CD4-positive, alpha-beta memory T cell (primary cell): ENCODE measurements around the gene METTL24. TPM values are rescaled to one million over a fixed set of nuclear protein-coding genes. Genes with fewer than 3 reads are reported as not detected.
A peak's percentile ranks its signal among the peaks of the same experiment; 100 is the strongest.

ENCODE experiments used
- CTCF ChIA-PET: fragments of 350-600 bp; sonication (Branson Sonifier 250); formaldehyde crosslinking; loops from one replicate; lab custom pipeline; 2021; ENCODE audit warnings: inconsistent platforms; ENCODE audit not compliant: partially characterized antibody; lab: Charles Lee
- POLR2A ChIA-PET: fragments of 350-600 bp; sonication (Branson Sonifier 250); formaldehyde crosslinking; loops from one replicate; lab custom pipeline; 2021; ENCODE audit not compliant: partially characterized antibody; lab: Charles Lee
- DNase-seq, 5 donors: peaks; one replicate each; pipeline versions ENCODE4 v3.0.0 to v3.0.0-alpha.2; 2020 to 2022; ENCODE audit warnings: mixed read lengths in 1 of 5
- H3K27ac ChIP-seq: one replicate; pipeline ENCODE4 v1.7.0; 2013; ENCODE audit warnings: low read depth, low read length
- H3K27me3 ChIP-seq: 2 replicates; pipeline ENCODE4 v1.7.0; 2013; ENCODE audit warnings: mild to moderate bottlenecking, low read length, moderate library complexity; ENCODE audit not compliant: insufficient read depth
- H3K36me3 ChIP-seq: 2 replicates; pipeline ENCODE4 v1.7.0; 2013; ENCODE audit warnings: mild to moderate bottlenecking, low read length, moderate library complexity; ENCODE audit not compliant: insufficient read depth
- H3K4me1 ChIP-seq: 2 replicates; pipeline ENCODE4 v1.7.0; 2013; ENCODE audit warnings: mild to moderate bottlenecking, low read length, moderate library complexity; ENCODE audit not compliant: insufficient read depth
- H3K4me3 ChIP-seq, 2 donors: one replicate each; pipeline ENCODE4 v1.7.0; 2013; ENCODE audit warnings: low read length in 2 of 2, mild to moderate bottlenecking in 1 of 2
- H3K9me3 ChIP-seq, 2 donors: one replicate each; pipeline ENCODE4 v1.7.0; 2013; ENCODE audit warnings: low read length in 2 of 2, control low read depth in 1 of 2; ENCODE audit not compliant: control insufficient read depth in 1 of 2
- H3K27ac Mint-ChIP-seq, 7 donors: one replicate each; pipeline ENCODE4 v1.8.0; 2020 to 2021; ENCODE audit warnings: mixed read lengths in 7 of 7, mild to moderate bottlenecking in 6 of 7, inconsistent platforms in 3 of 7, moderate library complexity in 3 of 7
- H3K27me3 Mint-ChIP-seq, 2 donors: one replicate each; pipeline ENCODE4 v1.8.0; 2020 to 2021; ENCODE audit warnings: mixed read lengths in 2 of 2
- H3K36me3 Mint-ChIP-seq, 2 donors: one replicate each; pipeline ENCODE4 v1.8.0; 2020 to 2021; ENCODE audit warnings: mixed read lengths in 2 of 2, inconsistent platforms in 1 of 2, mild to moderate bottlenecking in 1 of 2
- H3K4me1 Mint-ChIP-seq, 4 donors: one replicate each; pipeline ENCODE4 v1.8.0; 2020 to 2021; ENCODE audit warnings: mixed read lengths in 4 of 4, mild to moderate bottlenecking in 1 of 4
- H3K4me3 Mint-ChIP-seq, 8 donors: one replicate each; pipeline ENCODE4 v1.8.0; 2020 to 2021; ENCODE audit warnings: mixed read lengths in 8 of 8, mild to moderate bottlenecking in 7 of 8, moderate library complexity in 6 of 8, inconsistent platforms in 3 of 8
- H3K9me3 Mint-ChIP-seq, 8 donors: one replicate each; pipeline ENCODE4 v1.8.0; 2020 to 2021; ENCODE audit warnings: mixed read lengths in 8 of 8, mild to moderate bottlenecking in 5 of 8, inconsistent platforms in 3 of 8, moderate library complexity in 1 of 8
- intact Hi-C: fragments of 100-400 bp; cut with micrococcal nuclease; formaldehyde crosslinking; loops from one replicate; pipeline ENCODE4 v1.15.1; 2023
- polyA plus RNA-seq, 2 donors: library from polyadenylated mRNA; unstranded; fragments of 300-500 nt; fragmentation: Illumina TruSeq; gene quantifications; one replicate each; pipeline ENCODE4 v1.2.3, GENCODE V29; 2021
- total RNA-seq, 2 experiments: library from RNA; stranded (reverse); gene quantifications; one replicate each; pipeline ENCODE4 v1.2.3, GENCODE V29; 2021

METTL24 gene
- total and polyA plus RNA-seq, 4 experiments from 2014 or later: 0.29 to 0.69 (median 0.39) TPM; not detected in 1

- no peaks in the 10 kb centered on the region for H3K36me3 Mint-ChIP-seq
- Histone ChIP-seq H3K4me1 (no peaks in the 10 kb centered on the region), H3K27ac (no peak overlapping the region), H3K27me3 (no peaks in the 10 kb centered on the region), H3K4me3 (no peak overlapping the region), H3K9me3 (no peaks in the 10 kb centered on the region), H3K36me3 (no peaks in the 10 kb centered on the region)
- H3K27ac Mint-ChIP-seq: no peak overlapping the region
- intact Hi-C loops: no loop called here
- peaks cover 0 to 2% (median 0%) of the 10 kb centered on the region in 8 donors for H3K9me3 Mint-ChIP-seq
- ChIA-PET CTCF (no interaction called here), POLR2A (no interaction called here)
- peaks cover 5 to 8% of the 10 kb centered on the region in 2 donors for H3K27me3 Mint-ChIP-seq
- no peak for DNase-seq
- no peaks in the 10 kb centered on the region for H3K4me1 Mint-ChIP-seq
- no peak overlapping the region for H3K4me3 Mint-ChIP-seq
These were observed 20.4 kb upstream of the METTL24 start for GRCh38 chr6:110378552-110378951.

- Histone ChIP-seq H3K27ac (no peak overlapping the region), H3K36me3 (no peaks in the 10 kb centered on the region), H3K4me3 (no peak overlapping the region), H3K27me3 (no peaks in the 10 kb centered on the region), H3K4me1 (peaks cover 13% of the 10 kb centered on the region), H3K9me3 (no peaks in the 10 kb centered on the region)
- no peak overlapping the region for H3K27ac Mint-ChIP-seq
- peaks cover 15 to 20% of the 10 kb centered on the region in 2 donors for H3K27me3 Mint-ChIP-seq
- intact Hi-C loops: no loop called here
- no peaks in the 10 kb centered on the region for H3K9me3 Mint-ChIP-seq
- DNase-seq: no peak
- POLR2A ChIA-PET: no interaction called here
- no peak overlapping the region for H3K4me3 Mint-ChIP-seq
- no peaks in the 10 kb centered on the region for H3K36me3 Mint-ChIP-seq
- H3K4me1 Mint-ChIP-seq: peaks cover 4 to 13% (median 5%) of the 10 kb centered on the region in 4 donors
- CTCF ChIA-PET: no interaction called here
These were observed 10.9 kb upstream of the METTL24 start for GRCh38 chr6:110369066-110369465.

GRCh38 chr6:110368284-110368683 lies 10.1 kb upstream of the METTL24 start:
- H3K27ac Mint-ChIP-seq: no peak overlapping the region
- peaks cover 4 to 13% (median 5%) of the 10 kb centered on the region in 4 donors for H3K4me1 Mint-ChIP-seq
- no peak overlapping the region for H3K4me3 Mint-ChIP-seq

GRCh38 chr6:110367825-110368224 lies 9.7 kb upstream of the METTL24 start:
- peaks cover 4 to 13% (median 5%) of the 10 kb centered on the region in 4 donors for H3K4me1 Mint-ChIP-seq
- H3K36me3 Mint-ChIP-seq: no peaks in the 10 kb centered on the region
- peaks cover 15 to 24% of the 10 kb centered on the region in 2 donors for H3K27me3 Mint-ChIP-seq
- Histone ChIP-seq H3K4me3 (no peak overlapping the region), H3K27ac (no peak overlapping the region), H3K9me3 (no peaks in the 10 kb centered on the region), H3K36me3 (no peaks in the 10 kb centered on the region), H3K27me3 (no peaks in the 10 kb centered on the region), H3K4me1 (peaks cover 13% of the 10 kb centered on the region)
- H3K27ac Mint-ChIP-seq: no peak overlapping the region
- no peak overlapping the region for H3K4me3 Mint-ChIP-seq
- peaks cover 0 to under 1% (median 0%) of the 10 kb centered on the region in 8 donors for H3K9me3 Mint-ChIP-seq
- DNase-seq: no peak
- ChIA-PET POLR2A (no interaction called here), CTCF (no interaction called here)
- intact Hi-C loops: no loop called here

More at GRCh38 chr6:110368284-110368683, 10.1 kb upstream of the METTL24 start:
- H3K36me3 ChIP-seq: no peaks in the 10 kb centered on the region
- CTCF ChIA-PET: no interaction called here
- H3K27ac ChIP-seq: no peak overlapping the region
- peaks cover 13% of the 10 kb centered on the region for H3K4me1 ChIP-seq
- no peak overlapping the region for H3K4me3 ChIP-seq
- POLR2A ChIA-PET: no interaction called here
- no peak for DNase-seq
- Mint-ChIP-seq H3K9me3 (no peaks in the 10 kb centered on the region), H3K27me3 (peaks cover 15 to 24% of the 10 kb centered on the region in 2 donors), H3K36me3 (no peaks in the 10 kb centered on the region)
- no peaks in the 10 kb centered on the region for H3K27me3 ChIP-seq
- no peaks in the 10 kb centered on the region for H3K9me3 ChIP-seq
- intact Hi-C loops: no loop called here

GRCh38 chr6:110366975-110367374 lies 8.8 kb upstream of the METTL24 start:
- H3K9me3 Mint-ChIP-seq: peaks cover 0 to 2% (median 0%) of the 10 kb centered on the region in 8 donors
- ChIA-PET POLR2A (no interaction called here), CTCF (no interaction called here)
- Histone ChIP-seq H3K4me3 (no peak overlapping the region), H3K27me3 (no peaks in the 10 kb centered on the region), H3K9me3 (no peaks in the 10 kb centered on the region), H3K4me1 (peaks cover 13% of the 10 kb centered on the region), H3K36me3 (no peaks in the 10 kb centered on the region), H3K27ac (no peak overlapping the region)
- H3K27me3 Mint-ChIP-seq: peaks cover 20% of the 10 kb centered on the region in 2 donors
- intact Hi-C loops: no loop called here
- DNase-seq: no peak
- no peaks in the 10 kb centered on the region for H3K36me3 Mint-ChIP-seq
- H3K27ac Mint-ChIP-seq: no peak overlapping the region
- peak overlapping the region in 1 of 8 donors; percentile 4 for H3K4me3 Mint-ChIP-seq
- peaks cover 4 to 13% (median 5%) of the 10 kb centered on the region in 4 donors for H3K4me1 Mint-ChIP-seq

GRCh38 chr6:110366256-110366655 lies 8.1 kb upstream of the METTL24 start:
- Mint-ChIP-seq H3K27me3 (peaks cover 17 to 19% of the 10 kb centered on the region in 2 donors), H3K4me1 (peaks cover 4 to 13% (median 5%) of the 10 kb centered on the region in 4 donors), H3K27ac (peak overlapping the region in 2 of 7 donors; percentile 2 to 23), H3K36me3 (no peaks in the 10 kb centered on the region), H3K9me3 (peaks cover 0 to 2% (median 0%) of the 10 kb centered on the region in 8 donors), H3K4me3 (peak overlapping the region in 2 of 8 donors; percentile 33 to 59)
- Histone ChIP-seq H3K9me3 (no peaks in the 10 kb centered on the region), H3K36me3 (no peaks in the 10 kb centered on the region), H3K27ac (no peak overlapping the region), H3K27me3 (no peaks in the 10 kb centered on the region), H3K4me3 (no peak overlapping the region), H3K4me1 (peaks cover 13% of the 10 kb centered on the region)
- no peak for DNase-seq
- ChIA-PET CTCF (interaction anchor here (1.2 to 1.3 kb wide), 2 partner anchors 12 to 24 kb away, joined by 3 to 4 read pairs; no protein-coding TSS in a partner anchor), POLR2A (no interaction called here)
- intact Hi-C loops: no loop called here

- DNase-seq: no peak
- no peak overlapping the region for H3K4me3 ChIP-seq
- intact Hi-C loops: no loop called here
- H3K9me3 ChIP-seq: no peaks in the 10 kb centered on the region
- peaks cover 4% of the 10 kb centered on the region for H3K27me3 ChIP-seq
- ChIA-PET CTCF (no interaction called here), POLR2A (no interaction called here)
- Mint-ChIP-seq H3K27me3 (peaks cover 14 to 30% of the 10 kb centered on the region in 2 donors), H3K9me3 (peaks cover 0 to 2% (median 0%) of the 10 kb centered on the region in 8 donors), H3K4me3 (no peak overlapping the region), H3K36me3 (no peaks in the 10 kb centered on the region), H3K27ac (no peak overlapping the region), H3K4me1 (peaks cover 4 to 13% (median 5%) of the 10 kb centered on the region in 4 donors)
- no peaks in the 10 kb centered on the region for H3K36me3 ChIP-seq
- no peak overlapping the region for H3K27ac ChIP-seq
- H3K4me1 ChIP-seq: peaks cover 13% of the 10 kb centered on the region
These were observed 6.4 kb upstream of the METTL24 start for GRCh38 chr6:110364364-110365105.
